ENCODE measurements around the gene RAD21L1.
A peak's percentile ranks its signal among the peaks of the same experiment; 100 is the strongest.
"Not testable (repeated sequence)": the region's sequence is repeated elsewhere in the genome, so short reads cannot be mapped to it uniquely, and the experiment has no call there.

Gene RAD21L1

DNA sequence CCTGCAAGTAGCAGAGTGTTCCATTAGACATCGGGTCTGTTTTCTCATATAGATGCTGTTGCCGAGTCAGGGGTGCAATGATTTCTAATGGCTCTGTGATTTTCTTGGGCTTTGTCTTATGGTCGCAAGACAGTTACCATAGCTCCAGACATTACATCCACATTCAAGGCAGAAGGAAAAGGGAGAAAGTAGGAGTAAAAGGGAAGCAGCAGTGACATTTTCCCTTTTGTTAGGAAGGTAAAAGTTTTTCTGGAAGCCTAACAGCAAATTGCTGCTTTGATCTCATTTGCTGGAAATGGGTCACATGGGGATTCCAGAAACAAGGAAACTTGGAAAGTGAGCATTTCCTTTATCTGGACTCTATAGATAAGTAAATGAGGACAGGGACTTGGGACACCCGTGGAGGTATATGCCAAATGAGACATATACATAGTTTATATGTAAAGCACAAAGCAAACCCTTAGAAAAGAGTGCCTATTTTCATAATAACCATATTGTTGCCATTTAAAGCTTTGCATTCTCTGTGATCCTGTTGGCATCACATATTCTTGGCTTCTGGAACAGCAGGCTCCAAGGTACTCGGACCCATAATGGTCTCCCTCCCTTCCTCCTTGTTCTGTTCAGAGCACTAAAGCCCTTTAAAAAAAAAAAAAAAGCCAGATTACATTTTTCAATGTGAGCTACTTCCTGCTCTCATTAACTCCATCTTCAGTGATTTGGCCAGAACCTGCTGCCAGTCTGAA is 22.9 kb upstream of the RAD21L1 start, which contains the start of gene C20orf202:
Gene C20orf202 (plus strand): TSS at position 693 of the 743 bp plus-strand sequence. CDS start 132 bp downstream, outside the sequence.
- DNase-seq, result no peak

DNA sequence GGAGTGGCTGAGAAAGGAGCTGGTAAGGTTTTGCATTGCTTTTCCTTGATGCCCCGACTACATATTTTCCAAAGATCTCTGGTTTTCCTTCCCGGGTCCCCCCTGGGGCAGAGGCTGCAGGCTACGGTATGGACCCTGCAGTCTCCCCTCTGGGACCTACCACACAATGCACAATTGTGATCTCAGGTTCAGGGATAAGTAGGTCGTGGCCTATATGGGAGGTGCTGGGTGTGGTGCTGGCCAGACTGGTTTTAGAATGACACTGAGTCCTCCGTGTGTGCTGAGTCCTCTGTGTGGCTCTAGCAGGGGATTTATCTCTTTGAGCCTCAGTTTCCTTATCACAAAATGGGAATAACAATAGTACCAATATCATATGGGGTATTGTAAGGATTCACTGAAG is 22.2 kb upstream of the RAD21L1 start:
- no peak for DNase-seq

DNA sequence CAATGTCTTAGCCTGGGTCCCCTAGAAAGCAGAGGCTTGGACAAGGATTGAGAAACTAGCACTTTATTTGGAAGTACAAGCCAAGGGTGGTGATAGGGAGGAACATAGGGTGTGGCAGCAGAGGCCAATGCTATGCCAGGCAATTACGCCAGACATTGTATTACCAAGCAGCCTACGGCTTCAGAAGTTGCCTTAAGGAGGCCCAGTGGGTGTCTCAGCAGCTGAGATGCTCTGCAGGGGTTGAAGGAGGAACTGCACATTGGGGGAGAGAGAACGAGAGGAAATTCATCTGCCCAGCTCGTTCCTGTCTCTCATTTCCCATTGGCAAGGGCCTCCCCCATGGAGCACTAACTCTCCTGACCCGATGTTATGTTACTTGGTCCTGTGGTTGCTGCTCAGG is 21.7 kb upstream of the RAD21L1 start:
- DNase-seq, result no peak

DNA sequence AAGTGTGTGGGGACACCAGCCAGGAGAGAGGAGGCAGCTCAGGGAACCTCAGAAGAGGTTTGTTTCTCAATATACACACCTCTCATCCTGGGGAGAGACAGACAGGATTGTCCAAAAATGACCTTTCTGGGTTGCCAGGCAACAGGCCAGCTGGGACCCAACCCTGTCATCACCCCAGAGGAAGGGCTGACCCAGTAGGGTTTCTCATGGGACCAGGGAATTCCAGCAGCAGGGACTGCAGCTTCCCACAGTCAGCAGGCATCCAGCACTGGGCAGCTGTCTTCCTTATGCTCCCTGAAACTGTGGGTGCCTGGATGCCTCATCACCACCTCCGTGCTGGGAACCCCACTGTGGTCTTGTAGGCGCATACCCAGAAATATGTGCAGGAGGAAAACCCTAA is 21.3 kb upstream of the RAD21L1 start:
- no peak for DNase-seq

DNA sequence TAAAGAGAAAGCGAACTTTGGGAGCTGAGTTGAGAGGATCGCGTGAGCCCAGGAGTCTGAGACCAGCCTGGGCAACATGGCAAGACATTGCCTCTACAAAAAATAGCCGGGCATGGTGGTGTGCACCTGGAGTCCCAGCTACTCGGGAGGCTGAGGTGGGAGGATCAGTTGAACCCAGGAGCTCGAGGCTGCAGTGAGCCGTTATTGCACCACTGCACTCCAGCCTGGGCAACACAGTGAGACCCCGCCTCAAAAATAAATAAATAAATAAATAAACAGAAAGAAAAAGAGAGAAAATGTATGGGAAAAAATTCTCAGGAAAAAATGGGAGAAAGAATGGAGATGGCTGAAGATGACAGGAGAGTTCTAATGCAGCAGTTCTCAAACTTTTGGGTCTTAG is 20.0 kb upstream of the RAD21L1 start:
- DNase-seq, result no peak

DNA sequence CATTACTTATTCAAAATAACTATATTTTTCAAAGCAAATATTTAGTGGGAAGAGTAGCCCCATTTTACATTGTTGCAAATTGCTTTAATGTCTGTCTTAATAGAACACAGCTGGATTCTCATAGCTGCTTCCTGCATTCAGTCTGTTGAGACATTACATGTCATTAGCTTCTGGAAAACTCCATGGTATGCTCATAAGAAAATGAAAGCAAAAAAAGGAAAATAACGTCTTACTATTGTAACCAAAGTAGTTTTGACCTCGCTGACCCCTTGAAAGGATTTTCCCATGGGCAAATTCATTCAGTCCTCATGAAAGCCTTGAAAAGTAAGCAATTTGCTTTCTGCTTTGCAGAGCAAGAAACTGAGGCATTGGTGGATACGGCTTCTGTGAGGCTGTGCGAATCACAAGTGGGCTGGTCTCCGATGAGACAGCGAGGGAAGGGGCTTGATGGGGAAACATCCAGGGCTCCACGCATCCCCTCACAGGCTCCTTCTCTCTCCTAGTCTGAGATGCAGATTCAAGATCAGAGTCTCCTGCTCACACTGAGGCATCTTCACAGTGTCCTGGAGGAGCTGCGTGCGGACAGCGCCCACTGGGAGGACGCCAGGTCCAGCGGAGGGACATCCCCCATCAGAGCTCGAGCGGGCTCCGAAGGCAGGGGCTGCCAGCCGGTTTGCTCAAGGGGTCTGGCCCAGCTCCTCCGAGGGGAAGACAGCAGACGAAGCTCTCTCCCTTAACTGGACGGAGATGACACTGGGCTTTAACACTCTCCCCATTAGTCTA is 19.3 kb upstream of the RAD21L1 start:
- DNase-seq, result no peak

DNA sequence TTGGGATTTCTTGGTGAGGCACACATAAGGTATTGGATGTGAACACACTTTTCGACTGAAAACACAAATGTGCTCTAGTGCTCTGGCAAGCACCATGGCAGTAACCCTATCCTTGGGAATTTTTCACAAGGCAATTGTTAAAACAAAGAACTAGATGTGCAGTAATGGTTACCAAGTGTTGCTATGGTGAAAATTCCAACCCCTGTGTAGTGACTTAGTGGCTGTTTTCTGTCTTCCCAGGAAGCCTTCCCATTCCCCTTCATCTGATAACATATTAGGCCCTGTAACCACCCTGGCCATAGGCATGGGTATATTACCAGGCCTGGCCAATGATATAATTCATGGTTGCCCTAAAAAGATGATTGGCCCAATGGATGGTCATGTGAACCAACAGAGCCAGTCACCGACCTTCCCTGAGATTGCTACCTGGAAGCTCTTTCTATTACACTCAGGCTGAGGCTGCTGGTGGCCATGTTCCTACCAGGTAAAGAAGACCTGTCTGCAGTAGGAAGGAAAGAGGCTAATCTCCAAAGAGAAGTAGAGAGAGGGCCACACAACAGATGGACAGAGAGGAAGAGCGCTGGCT is 18.5 kb upstream of the RAD21L1 start:
- no peak for DNase-seq

DNA sequence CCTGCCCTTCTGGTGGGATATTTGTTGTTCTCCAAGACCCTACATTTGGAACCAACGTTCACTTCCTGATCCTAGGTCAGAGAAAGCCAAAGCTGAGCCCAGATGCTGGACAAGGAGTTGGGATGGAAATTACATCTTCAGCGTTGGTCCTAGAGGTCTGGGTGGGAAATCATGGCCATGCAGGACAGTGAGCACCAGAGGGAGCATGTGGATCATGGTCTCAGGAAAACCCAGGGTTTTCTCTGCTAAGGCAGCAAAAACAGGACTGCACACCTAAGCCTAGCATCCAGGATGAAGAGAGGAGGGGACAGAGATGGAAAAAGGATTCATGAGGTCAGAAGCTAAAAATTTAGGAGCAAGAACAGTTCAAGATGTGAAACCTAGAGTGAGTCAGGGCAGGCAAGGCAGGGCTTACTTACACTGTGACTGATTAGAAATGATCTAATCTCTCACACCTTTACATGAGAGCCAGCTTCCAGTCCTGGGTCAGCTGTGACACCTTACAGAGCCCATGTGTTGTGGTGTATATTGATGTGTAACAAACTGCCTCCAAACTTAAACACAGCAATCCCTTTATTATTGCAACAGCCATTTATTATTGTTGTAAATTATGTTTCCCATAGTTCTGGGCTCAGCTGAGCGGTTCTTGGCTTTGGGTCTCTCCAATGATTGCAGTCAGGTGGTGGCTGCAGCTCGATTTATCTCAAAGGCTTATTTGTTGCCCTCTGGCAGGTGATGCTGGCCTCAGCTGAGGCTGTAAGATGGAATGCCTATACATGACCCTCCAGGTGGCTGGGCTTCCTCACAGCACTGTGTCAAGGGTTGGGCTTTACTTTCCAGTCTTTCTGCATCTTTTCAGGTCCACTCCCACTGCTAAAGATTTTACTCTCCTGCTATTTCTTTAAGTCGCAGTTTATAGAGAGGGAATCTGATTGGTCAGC is 16.1 kb upstream of the RAD21L1 start:
- DNase-seq, result no peak

DNA sequence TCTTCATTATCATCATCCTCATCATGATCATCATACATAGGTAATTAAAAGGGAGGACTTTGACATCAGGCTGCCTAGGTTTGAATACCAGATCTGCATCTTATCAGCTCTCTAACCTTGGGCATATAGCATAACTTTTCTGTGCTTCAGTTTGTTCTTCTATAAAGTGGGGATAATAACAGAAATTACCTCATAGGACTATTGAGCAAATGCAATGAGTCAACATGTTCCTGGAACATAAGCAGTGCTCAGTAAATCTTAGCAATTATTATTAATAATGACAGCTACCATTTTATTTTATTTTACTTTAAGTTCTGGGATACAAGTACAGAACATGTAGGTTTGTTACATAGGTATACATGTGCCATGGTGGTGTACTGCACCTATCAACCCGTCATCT is 15.3 kb upstream of the RAD21L1 start:
- DNase-seq, result no peak

DNA sequence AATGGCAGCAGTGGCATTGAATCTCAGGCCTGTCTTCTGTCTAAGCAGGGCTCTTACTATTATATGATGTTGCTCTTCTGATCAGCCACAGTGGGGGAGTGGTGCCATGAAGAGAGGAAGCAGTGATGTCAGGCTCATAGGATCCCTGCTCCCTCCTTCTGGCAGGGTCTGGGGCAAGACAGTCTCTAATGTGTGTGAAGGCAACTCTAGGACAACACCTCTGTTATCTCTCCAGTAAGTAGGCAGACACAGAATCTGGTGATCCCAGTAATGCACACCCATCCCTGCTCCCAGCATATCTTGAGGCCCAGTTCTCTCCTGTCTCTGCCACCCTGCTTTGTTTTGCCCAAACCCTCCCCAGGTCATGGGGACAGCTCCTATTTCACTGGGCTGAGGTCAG is 13.8 kb upstream of the RAD21L1 start:
- DNase-seq, result no peak

DNA sequence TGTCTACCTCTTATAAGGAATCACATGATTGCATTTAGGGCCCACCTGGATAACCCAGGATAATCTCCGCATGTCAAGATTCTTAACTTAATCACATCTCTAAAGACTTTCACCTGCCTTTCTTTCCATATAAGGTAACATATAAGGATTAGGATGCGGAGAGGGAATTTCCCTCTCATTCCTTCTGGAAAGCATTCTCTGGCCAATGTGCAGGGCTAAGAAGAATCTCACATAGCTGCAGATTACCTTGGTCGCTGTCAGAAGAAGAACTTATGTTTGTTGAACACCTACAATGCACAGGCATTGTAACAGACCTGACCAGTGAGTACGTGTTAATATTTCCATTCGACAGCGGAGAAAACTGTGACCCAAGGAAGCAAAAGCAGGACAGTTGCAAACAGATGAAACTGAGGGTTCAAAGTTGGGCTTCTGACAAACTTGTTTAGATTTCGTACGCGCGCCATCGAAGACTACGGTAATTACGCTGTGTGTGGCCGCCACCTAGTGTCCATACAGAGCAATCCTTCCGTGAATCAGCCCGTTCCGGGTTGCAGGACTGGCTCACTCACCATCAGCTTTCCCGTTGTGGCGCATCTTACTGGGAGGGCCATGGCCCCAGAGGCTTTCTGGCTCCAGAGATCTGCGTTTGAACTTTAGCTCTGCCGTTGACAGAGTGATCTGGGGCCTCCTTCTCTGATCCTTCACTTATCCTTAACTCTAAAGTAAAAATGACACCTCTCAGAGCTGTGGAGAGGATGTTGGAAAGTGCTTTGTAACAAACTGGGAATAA is 13.0 kb upstream of the RAD21L1 start:
- peak; percentile 31 to 42 (median 32) for DNase-seq

DNA sequence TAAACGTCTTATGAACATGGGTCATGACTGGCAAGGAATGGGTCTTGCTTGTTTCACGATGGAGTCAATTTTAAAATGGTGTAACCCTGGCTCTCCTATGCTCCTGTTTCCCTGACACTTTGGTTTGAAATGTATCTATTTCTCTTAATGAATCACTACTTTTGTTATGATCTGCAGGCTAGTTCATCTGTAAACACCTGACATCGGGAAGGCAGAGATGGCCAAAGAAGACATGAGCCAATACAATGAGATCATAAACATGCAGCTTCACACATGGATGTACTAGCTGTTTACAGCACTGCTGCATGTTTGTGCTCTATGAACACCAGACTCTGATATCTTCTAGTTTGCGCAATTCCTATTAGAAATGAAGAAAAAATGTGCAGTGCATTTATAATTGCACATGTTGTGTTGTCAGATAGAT is 11.0 kb upstream of the RAD21L1 start:
- DNase-seq, result no peak

DNA sequence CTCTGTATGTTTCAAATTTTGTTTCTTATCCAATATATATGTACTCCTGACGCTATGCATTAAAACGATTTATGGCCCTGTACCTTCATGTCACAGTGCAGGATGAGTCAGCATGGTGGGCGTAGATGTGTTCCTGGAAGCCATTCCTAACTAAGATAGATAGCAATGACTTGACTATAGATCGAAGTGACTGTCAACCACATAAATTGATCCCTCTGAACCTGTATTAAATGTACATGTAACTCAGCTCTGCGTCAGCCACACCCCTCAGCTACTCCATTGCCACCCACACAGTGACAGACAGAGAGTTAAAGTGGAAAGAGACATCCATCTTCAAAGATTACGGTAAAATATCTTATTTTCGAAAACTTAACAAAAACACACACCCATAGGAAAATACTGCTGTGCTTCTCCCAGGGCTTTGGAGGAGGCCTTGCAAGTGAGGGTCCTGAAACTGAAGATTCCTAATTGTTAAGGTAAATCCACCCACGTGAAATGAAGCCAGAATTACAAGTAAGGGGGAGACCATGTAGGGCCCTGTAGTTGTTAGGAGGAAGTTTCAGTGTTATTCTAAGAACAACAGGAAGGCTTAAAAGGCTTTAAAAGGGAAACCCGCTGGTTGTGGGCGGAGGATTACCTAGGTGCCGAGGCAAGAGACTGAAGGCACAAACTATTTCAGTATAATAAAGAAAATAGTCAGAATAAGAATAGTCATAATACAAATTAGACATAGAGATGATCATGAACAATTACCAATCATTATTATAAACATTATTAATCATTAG is 10.3 kb upstream of the RAD21L1 start:
- DNase-seq, result no peak

DNA sequence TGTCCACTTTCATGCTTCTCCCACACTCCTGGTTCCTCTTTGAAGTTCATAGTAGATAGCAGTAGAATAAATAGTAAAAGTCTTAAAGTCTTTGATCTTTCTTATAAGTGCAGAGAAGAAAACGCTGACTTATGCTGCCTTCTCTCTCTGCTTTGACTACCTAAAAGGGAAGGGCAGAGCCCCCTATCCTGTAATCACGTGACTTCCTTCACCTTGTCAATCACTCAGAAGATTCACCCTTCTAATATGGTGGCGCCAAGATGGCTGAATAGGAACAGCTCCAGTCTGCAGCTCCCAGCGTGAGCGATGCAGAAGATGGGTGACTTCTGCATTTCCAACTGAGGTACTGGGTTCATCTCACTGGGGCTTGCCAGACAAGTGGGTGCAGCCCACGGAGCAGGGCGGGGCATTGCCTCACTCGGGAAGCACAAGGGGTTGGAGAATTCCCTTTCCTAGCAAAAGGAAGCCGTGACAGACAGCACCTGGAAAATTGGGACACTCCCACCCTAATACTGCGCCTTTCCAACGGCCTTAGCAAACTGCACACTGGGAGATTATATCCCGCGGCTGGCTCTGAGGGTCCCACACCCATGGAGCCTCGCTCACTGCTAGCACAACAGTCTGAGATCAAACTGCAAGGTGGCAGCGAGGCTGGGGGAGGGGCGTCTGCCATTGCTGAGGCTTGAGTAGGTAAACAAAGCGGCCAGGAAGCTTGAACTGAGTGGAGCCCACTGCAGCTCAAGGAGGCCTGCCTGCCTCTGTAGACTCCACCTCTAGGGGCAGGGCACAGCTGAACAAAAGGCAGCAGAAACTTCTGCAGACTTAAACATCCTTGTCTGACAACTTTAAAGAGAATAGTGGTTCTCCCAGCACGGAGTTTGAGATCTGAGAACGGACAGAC is 9.1 kb upstream of the RAD21L1 start:
- not testable (repeated sequence) for DNase-seq

DNA sequence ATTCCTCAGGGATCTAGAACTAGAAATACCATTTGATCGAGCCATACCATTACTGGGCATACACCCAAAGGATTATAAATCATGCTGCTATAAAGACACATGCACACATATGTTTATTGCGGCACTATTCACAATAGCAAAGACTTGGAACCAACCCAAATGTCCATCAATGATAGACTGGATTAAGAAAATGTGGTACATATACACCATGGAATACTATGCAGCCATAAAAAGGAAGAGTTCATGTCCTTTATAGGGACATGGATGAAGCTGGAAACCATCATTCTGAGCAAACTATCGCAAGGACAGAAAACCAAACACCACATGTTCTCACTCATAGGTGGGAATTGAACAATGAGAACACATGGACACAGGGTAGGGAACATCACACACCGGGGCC is 3.1 kb upstream of the RAD21L1 start:
- not testable (repeated sequence) for DNase-seq

DNA sequence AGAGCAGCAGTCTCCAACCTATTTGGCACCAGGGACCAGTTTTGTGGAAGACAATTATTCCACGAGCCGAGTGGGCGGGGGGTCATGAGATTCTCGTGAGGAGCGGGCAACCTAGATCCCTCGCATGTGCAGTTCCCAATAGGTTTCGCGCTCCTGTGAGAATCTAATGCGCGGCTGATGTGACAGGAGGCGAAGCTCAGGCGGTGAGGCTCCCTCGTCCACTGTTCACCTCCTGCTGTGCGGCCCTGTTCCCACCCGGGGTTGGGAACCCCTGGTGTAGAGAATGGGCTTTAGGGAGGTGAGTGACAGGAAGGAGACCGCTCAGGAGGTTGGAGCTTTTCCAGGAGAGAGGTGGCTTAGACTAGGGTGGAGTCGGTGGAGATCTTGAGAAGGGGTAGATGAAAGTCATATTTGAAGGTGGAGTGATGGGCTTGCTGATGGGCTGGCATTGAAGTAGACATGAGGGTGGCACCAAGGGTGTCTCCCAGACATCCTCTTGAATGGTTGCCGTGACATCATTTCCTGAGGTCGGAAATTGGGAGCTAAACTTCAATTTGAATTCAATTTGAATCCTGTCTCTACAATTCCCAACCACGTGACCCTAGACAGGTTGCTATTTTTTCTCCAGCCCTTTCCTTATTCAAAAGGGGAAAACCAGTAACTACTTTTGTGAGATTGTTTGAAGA is 1.5 kb upstream of the RAD21L1 start:
- DNase-seq, result no peak

DNA sequence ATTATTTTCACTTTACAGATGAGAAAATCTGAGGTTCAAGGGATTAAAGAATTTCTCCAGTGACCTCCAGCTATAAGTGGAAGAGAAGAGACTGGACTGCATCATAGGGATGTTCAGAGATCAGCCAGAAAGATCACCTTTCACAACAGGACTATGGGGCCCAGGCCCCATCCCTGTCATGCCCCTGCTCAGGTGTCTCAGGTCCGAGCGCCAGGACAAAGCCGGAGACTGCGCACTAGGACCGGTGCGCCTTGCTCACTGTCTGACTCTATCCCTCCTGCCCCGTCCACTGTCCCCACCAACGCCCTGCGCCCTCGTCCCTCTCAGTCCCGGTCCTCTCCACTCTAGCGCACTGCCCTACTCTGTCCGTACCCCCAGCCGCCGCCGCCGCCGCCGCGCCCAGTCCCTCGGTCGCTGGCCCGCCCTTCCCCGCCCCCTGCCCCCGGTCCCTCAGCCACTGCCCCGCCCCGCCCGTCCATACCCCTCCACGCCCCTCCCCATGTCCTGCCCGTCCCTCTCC is 521 bp upstream of the RAD21L1 start:
- DNase-seq, result no peak

DNA sequence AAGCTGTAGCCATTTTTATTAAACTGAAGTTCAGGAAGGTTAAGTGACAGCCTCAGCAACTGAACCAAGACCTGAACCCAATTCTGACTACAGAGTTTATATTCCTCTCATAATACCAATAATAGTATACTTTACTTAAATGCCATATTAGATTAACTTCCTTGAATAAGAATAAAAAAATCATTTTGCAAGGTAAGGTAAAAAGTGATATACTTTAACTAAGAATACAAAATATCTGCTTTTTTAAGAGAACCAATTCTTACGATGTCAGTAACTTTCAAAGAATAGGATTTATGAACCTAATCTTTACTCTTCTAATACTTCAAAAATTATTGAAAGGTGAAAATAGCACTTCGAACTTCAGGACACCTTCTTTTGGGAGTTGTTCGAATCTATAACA is 3.7 kb downstream of the RAD21L1 start:
- no peak for DNase-seq
